Endothelial cell of umbilical vein (primary cell): ENCODE data around the gene NUTF2. TPM values are rescaled to one million over a fixed set of nuclear protein-coding genes. Genes with fewer than 3 reads are reported as not detected.

Experiments
- BruUV-seq: library from RNA; stranded (reverse); fragments of 400-500 nt; replicated peaks from 2 replicates; lab custom pipeline; 2021; lab: Mats Ljungman, UMichigan
- CTCF ChIA-PET: fragments of 300-600, 350-600 bp; sonication (Branson Sonifier 250); formaldehyde crosslinking; loops from one replicate; lab custom pipeline; 2021; ENCODE audit warnings: antibody characterized with exemption, inconsistent platforms; lab: Charles Lee
- POLR2A ChIA-PET: fragments of 300-600, 350-600 bp; sonication (Branson Sonifier 250); formaldehyde crosslinking; loops from one replicate; lab custom pipeline; 2021; ENCODE audit warnings: antibody characterized with exemption, inconsistent platforms; lab: Charles Lee
- DNase-seq: peaks from one replicate; pipeline ENCODE4 v3.0.0-alpha.2; 2011; ENCODE audit warnings: low read depth, low spot score
- FAIRE-seq: peaks from 2 replicates; lab custom pipeline; 2011; peaks lifted over from hg19 to GRCh38; lab: Jason Lieb, UNC
- H2AFZ ChIP-seq: 2 replicates; pipeline ENCODE4 v1.6.0; 2012; ENCODE audit warnings: low read depth, low read length, control low read depth, inconsistent platforms
- H3K27ac ChIP-seq: 2 replicates; pipeline ENCODE4 v1.5.1; 2011; ENCODE audit warnings: low read depth, mild to moderate bottlenecking, control low read depth, low read length, moderate library complexity; ENCODE audit not compliant: insufficient read depth
- H3K27me3 ChIP-seq, 2 experiments: 2 replicates each; pipeline versions ENCODE4 v1.6.0 to v1.6.1; 2011; ENCODE audit warnings: low read length in 2 of 2, mixed read lengths in 1 of 2; ENCODE audit not compliant: control insufficient read depth in 2 of 2, insufficient read depth in 2 of 2
- H3K36me3 ChIP-seq, 2 experiments: 2 replicates in 1 of 2; 3 replicates in 1 of 2; pipeline ENCODE4 v1.5.1; 2011; ENCODE audit warnings: low read length in 2 of 2, mild to moderate bottlenecking in 1 of 2, moderate library complexity in 1 of 2; ENCODE audit not compliant: control insufficient read depth in 2 of 2, insufficient read depth in 2 of 2; ENCODE audit errors: extremely low read depth in 1 of 2
- H3K4me1 ChIP-seq: 3 replicates; pipeline ENCODE4 v1.5.1; 2011; ENCODE audit warnings: mild to moderate bottlenecking, low read length; ENCODE audit not compliant: control insufficient read depth, insufficient read depth; ENCODE audit errors: extremely low read depth
- H3K4me2 ChIP-seq: 2 replicates; pipeline ENCODE4 v1.6.1; 2011; ENCODE audit warnings: low read length, control low read depth, mixed read lengths; ENCODE audit not compliant: insufficient read depth
- H3K4me3 ChIP-seq, 3 experiments: fragments of 200-600 bp in 1 of 3; sonication (generic), shearing (Covaris generic) in 1 of 3; replicated peaks in 1 of 3; 2 replicates each; pipeline ENCODE4 v1.5.1; 2011 to 2016; ENCODE audit warnings: control low read depth in 3 of 3, low read length in 3 of 3, mild to moderate bottlenecking in 2 of 3, inconsistent platforms in 1 of 3, low read depth in 1 of 3, moderate library complexity in 1 of 3; ENCODE audit not compliant: insufficient read depth in 1 of 3
- H3K79me2 ChIP-seq: 2 replicates; pipeline ENCODE4 v1.6.0; 2012; ENCODE audit warnings: low read length, inconsistent platforms; ENCODE audit not compliant: control insufficient read depth, insufficient read depth
- H3K9ac ChIP-seq: replicated peaks from 2 replicates; pipeline ENCODE3; 2011; ENCODE audit warnings: low read length, control low read depth; ENCODE audit not compliant: insufficient read depth; ENCODE audit errors: extremely low read depth
- H3K9me1 ChIP-seq: replicated peaks from 3 replicates; pipeline ENCODE4 v1.6.0; 2011; ENCODE audit warnings: mild to moderate bottlenecking, low read length; ENCODE audit not compliant: control insufficient read depth, insufficient read depth; ENCODE audit errors: extremely low read depth
- H3K9me3 ChIP-seq: replicated peaks from 2 replicates; pipeline ENCODE4 v1.5.1; 2012; ENCODE audit warnings: low read length, inconsistent platforms; ENCODE audit not compliant: control insufficient read depth, insufficient read depth
- H4K20me1 ChIP-seq: replicated peaks from 2 replicates; pipeline ENCODE3; 2011; ENCODE audit warnings: mild to moderate bottlenecking, low read length; ENCODE audit not compliant: control insufficient read depth, insufficient read depth; ENCODE audit errors: extremely low read depth
- EZH2 ChIP-seq: IDR thresholded peaks from 2 replicates; pipeline ENCODE4 v1.6.1; 2012; ENCODE audit warnings: borderline replicate concordance, low read depth, mild to moderate bottlenecking, moderate library complexity, low read length, inconsistent platforms; ENCODE audit not compliant: severe bottlenecking
- FOS ChIP-seq: IDR thresholded peaks from 2 replicates; pipeline ENCODE4 v1.6.1; 2011; ENCODE audit warnings: mild to moderate bottlenecking, low read length, moderate library complexity, borderline replicate concordance; ENCODE audit not compliant: insufficient read depth
- GATA2 ChIP-seq: IDR thresholded peaks from 2 replicates; pipeline ENCODE4 v1.7.0; 2011; ENCODE audit warnings: low read depth, mild to moderate bottlenecking, moderate library complexity, mixed read lengths, low read length; ENCODE audit not compliant: insufficient read length, insufficient read depth
- JUN ChIP-seq: IDR thresholded peaks from 2 replicates; pipeline ENCODE4 v1.6.1; 2011; ENCODE audit warnings: borderline replicate concordance, low read depth; ENCODE audit not compliant: insufficient read length, insufficient read depth
- MYC ChIP-seq: IDR thresholded peaks from one replicate; pipeline ENCODE4 v1.6.1; 2011; ENCODE audit warnings: mild to moderate bottlenecking, low read depth, low read length
- POLR2A ChIP-seq: IDR thresholded peaks from 2 replicates; pipeline ENCODE4 v1.6.1; 2012; ENCODE audit warnings: low read depth, mild to moderate bottlenecking, control low read depth, low read length
- POLR2AphosphoS5 ChIP-seq: IDR thresholded peaks from 2 replicates; pipeline ENCODE4 v1.6.1; 2012; ENCODE audit warnings: low read depth, mild to moderate bottlenecking, control low read depth, low read length, moderate library complexity; ENCODE audit not compliant: insufficient read depth
- dilution Hi-C: fragments of 300-500 bp; cut with MboI; formaldehyde crosslinking; loops from one replicate; pipeline ENCODE4 v1.15.0; 2019; ENCODE audit warnings: low sequenced_read_pairs; ENCODE audit not compliant: extremely low pct_ligation_motif_present
- intact Hi-C: fragments of 100-400 bp; cut with micrococcal nuclease; formaldehyde crosslinking; loops from one replicate; pipeline ENCODE4 v1.10.0; 2022
- polyA plus RNA-seq, 4 experiments: library from polyadenylated mRNA; depleted of rRNA in 3 of 4; stranded (reverse) in 3 of 4; unstranded in 1 of 4; fragments of >200 nt; gene quantifications; 2 replicates each; pipeline versions ENCODE4 v1.2.1 to v1.2.3, GENCODE V29; 2011 to 2012; ENCODE audit warnings: missing spikeins in 1 of 4
- total RNA-seq: library from RNA; stranded (reverse); gene quantifications from 2 replicates; pipeline ENCODE4 v1.2.3, GENCODE V29; 2021
- TF ChIP-seq, protein P1 (sequence below), 2 donors: IDR thresholded peaks; 1 replicate in 1 of 2; 2 replicates in 1 of 2; pipeline ENCODE4 v1.5.1; 2011; ENCODE audit warnings: low read length in 2 of 2, mild to moderate bottlenecking in 2 of 2, moderate library complexity in 2 of 2, control low read depth in 1 of 2, inconsistent platforms in 1 of 2, low read depth in 1 of 2; ENCODE audit not compliant: insufficient read depth in 1 of 2; ENCODE audit errors: extremely low read depth in 1 of 2
- TF ChIP-seq, protein P2 (sequence below): IDR thresholded peaks from 2 replicates; pipeline ENCODE4 v1.6.1; 2011; ENCODE audit not compliant: insufficient read depth, insufficient read length

Gene NUTF2
- total and polyA plus RNA-seq, 2 donors (not counting 3 experiments of a cell fraction or from before 2014, with no cell fraction given): 208 to 273 TPM

DNA sequence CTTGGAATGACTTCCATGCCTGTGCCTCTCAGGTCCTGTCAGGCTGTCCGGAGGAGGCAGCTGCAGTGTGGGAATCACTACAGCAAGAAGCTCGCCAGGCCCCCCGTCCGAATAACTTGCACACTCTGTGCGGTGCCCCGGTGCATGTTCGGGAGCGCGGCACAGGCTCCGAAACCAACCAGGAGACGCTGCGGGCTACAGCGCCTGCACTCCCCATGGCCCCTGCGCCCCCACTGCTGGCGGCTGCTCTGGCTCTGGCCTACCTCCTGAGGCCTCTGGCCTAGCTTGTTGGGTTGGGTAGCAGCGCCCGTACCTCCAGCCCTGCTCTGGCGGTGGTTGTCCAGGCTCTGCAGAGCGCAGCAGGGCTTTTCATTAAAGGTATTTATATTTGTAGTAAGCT is 39.2 kb downstream of the NUTF2 start:
- Histone ChIP-seq H3K4me2 (no peak overlapping the region), H3K9me3 (no peaks in the 10 kb centered on the region), H3K79me2 (no peaks in the 10 kb centered on the region), H3K27ac (no peak overlapping the region), H3K4me1 (no peaks in the 10 kb centered on the region), H3K27me3 (no peaks in the 10 kb centered on the region), H4K20me1 (no peaks in the 10 kb centered on the region), H3K4me3 (no peak overlapping the region), H3K36me3 (peaks cover 3 to 48% of the 10 kb centered on the region in 2 experiments), H3K9me1 (no peaks in the 10 kb centered on the region), H2AFZ (no peak overlapping the region), H3K9ac (no peak overlapping the region)
- ChIA-PET CTCF (interaction anchor here (0.6 to 5.4 kb wide), 3 partner anchors 41 to 155 kb away, joined by 4 to 106 read pairs (median 5); no protein-coding TSS in a partner anchor), POLR2A (no interaction called here)
- FAIRE-seq (no peak), DNase-seq (no peak)
- TF ChIP-seq FOS (no peak), POLR2AphosphoS5 (no peak), EZH2 (no peak), POLR2A (no peak), GATA2 (no peak), JUN (no peak), MYC (no peak)
- TF ChIP-seq, protein P1, sequence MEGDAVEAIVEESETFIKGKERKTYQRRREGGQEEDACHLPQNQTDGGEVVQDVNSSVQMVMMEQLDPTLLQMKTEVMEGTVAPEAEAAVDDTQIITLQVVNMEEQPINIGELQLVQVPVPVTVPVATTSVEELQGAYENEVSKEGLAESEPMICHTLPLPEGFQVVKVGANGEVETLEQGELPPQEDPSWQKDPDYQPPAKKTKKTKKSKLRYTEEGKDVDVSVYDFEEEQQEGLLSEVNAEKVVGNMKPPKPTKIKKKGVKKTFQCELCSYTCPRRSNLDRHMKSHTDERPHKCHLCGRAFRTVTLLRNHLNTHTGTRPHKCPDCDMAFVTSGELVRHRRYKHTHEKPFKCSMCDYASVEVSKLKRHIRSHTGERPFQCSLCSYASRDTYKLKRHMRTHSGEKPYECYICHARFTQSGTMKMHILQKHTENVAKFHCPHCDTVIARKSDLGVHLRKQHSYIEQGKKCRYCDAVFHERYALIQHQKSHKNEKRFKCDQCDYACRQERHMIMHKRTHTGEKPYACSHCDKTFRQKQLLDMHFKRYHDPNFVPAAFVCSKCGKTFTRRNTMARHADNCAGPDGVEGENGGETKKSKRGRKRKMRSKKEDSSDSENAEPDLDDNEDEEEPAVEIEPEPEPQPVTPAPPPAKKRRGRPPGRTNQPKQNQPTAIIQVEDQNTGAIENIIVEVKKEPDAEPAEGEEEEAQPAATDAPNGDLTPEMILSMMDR (IDR thresholded peaks at IDR 0.05; ENCODE audit: extremely low read depth in 1 of 2, insufficient read depth in 1 of 2, low read depth in 1 of 2, low read length in 2 of 2): no peak
- TF ChIP-seq, protein P2, sequence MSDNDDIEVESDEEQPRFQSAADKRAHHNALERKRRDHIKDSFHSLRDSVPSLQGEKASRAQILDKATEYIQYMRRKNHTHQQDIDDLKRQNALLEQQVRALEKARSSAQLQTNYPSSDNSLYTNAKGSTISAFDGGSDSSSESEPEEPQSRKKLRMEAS: no peak
- dilution Hi-C loops (no loop called here), intact Hi-C loops (no loop called here)
- BruUV-seq: no TSS peak
